Pancreas (tissue), 10 donors: ENCODE data around the gene TTLL12. TPM values are rescaled to one million over a fixed set of nuclear protein-coding genes. Genes with fewer than 3 reads are reported as not detected.

Experiments
- ATAC-seq, 4 donors: fragments of 200-7000 bp; cut with Tn5 transposase; one replicate each; pipeline versions ENCODE4 v1.8.0 to v1.9.1; 2020; ENCODE audit warnings: mild to moderate bottlenecking in 4 of 4, moderate library complexity in 4 of 4
- DNase-seq, 6 donors: peaks; one replicate each; pipeline ENCODE4 v3.0.0-alpha.2; 2020
- FAIRE-seq: peaks from 2 replicates; lab custom pipeline; 2012; peaks lifted over from hg19 to GRCh38; lab: Jason Lieb, UNC
- H3K27ac ChIP-seq, 4 donors: fragments of 200-600 bp; sonication (generic); 1 replicate in 3 of 4; 2 replicates in 1 of 4; pipeline versions ENCODE4 v1.5.0 to v1.8.0; 2020
- H3K27me3 ChIP-seq, 4 donors: fragments of 200-600 bp; one replicate each; pipeline ENCODE4 v1.8.0; 2021
- H3K36me3 ChIP-seq, 3 donors: fragments of 200-600 bp; sonication (generic) in 1 of 3; one replicate each; pipeline versions ENCODE4 v1.5.0 to v1.8.0; 2020 to 2021
- H3K4me1 ChIP-seq, 3 donors: fragments of 200-600 bp; one replicate each; pipeline ENCODE4 v1.8.0; 2021
- H3K4me3 ChIP-seq, 4 donors: fragments of 200-600 bp; sonication (generic) in 2 of 4; one replicate each; pipeline versions ENCODE4 v1.5.0 to v1.8.0; 2020 to 2021
- H3K9me3 ChIP-seq, 4 donors: fragments of 200-600 bp; one replicate each; pipeline ENCODE4 v1.8.0; 2021
- CTCF ChIP-seq, 4 donors: fragments of 200-600 bp; sonication (generic) in 3 of 4; IDR thresholded peaks; one replicate each; pipeline versions ENCODE4 v1.5.0 to v1.8.0; 2021; ENCODE audit warnings: antibody characterized with exemption in 4 of 4
- WGBS, 2 donors: extraction: QIAGEN DNeasy Blood & Tissue Kit; methylation state at CpG; one replicate each; pipeline ENCODE4 v1.1.7; 2013; 5-methylcytosine and 5-hydroxymethylcytosine counted together
- intact Hi-C, 3 donors: fragments of 100-400 bp; cut with DNase I; formaldehyde crosslinking; loops; one replicate each; pipeline versions ENCODE4 v1.11.1 to v1.14.2; 2022
- polyA plus RNA-seq, 2 donors: library from polyadenylated mRNA; stranded (reverse); fragments of 200-250 nt; gene quantifications; one replicate each; pipeline ENCODE4 v1.2.3, GENCODE V29; 2013
- total RNA-seq, 6 donors: library from RNA; stranded (reverse); fragmentation: NEBNext Ultra II Directional in 4 of 6; extraction: Animal tissue kit (Norgen Biotek cat#: 25700) in 4 of 6; gene quantifications; one replicate each; pipeline versions ENCODE4 v1.2.1 to v1.2.4, GENCODE V29; 2021 to 2023
- donor health status: healthy with polysubstance abuse.
- donor health status: DM: no; HTN: no; CAD: no; lungs with moderate emphysema.
- donor health status: DM: no; HTN: no; CAD: no.
- donor health status: control.
- donor health status: control.
- donor health status: Bipolar disorder and iron deficiency.
- donor health status: DM: yes; HTN: yes; CAD: no.
- donor health status: DM: no; HTN: no; CAD: no.
- donor health status: DM: no; HTN: no; CAD: no.
- donor health status: DM: yes; HTN: yes; CAD: no.

The TTLL12 gene
- total and polyA plus RNA-seq, 8 donors, result 10.6 to 22.2 (median 14.3) TPM

DNA sequence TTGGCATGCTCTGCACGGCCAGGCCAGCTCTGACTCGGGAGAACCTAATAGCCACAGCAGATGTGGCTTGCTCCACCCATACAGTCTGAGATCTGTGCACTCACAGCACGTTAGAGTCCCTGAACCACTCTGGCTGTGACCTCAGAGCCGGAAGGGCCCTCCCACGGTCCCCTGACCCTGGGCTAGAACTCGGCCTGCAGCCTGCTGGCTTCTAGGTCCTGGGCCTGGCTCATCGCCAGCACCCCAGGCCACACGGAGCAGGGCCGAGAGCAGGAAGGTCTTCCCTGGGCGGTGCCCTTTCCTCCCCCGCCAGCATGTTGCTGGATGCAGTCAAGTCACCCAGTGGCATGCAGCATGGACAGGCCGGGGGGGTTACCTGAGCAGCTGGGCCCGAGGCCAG is 35.3 kb upstream of the TTLL12 start:
- FAIRE-seq (no peak), ATAC-seq (peak in 1 of 4 donors; percentile 44)
- WGBS, 2 donors, result 37 to 41% methylated on average over 13 of the region's 13 CpGs

DNA sequence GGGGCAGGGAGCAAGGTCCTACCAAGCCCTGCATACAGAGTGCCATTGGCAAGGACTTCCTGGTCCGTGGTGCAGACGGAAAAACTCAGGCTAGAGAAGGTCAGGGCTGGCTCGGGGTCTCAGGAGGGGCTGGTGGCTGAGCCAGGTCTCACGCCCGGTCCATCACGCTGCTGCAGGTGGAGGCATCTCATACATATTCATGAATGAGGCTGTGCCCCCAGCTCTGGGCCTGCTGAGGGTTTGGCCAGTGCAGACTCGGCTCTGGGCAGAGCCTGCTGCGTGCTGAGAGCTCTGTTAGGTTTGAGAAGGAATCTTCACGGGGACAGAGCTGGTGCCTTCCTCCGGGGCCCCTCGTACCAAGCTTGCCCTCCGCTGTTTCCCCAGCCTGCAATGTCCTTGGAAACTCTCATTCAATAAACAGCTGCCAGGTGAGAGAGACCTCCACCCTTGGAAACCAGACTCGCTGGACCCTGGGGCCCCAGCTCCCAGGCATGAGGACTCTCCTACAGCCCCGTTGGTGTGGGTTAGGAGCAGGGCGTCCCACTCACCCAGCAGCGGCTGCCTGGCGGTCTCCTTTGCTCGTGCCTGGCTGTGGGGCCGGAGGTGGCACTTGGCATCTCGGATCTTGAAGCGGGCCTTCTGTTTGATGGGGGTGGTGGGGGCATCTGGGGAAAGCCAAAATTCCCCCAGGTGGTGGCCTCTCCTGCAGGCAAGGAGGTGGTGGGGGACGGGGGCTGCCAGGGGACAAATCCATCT is 33.9 kb upstream of the TTLL12 start:
- no peak overlapping the region for H3K4me3 ChIP-seq
- FAIRE-seq (no peak), ATAC-seq (no peak), DNase-seq (no peak)
- H3K9me3 ChIP-seq, result no peaks in the 10 kb centered on the region
- no peak overlapping the region for H3K27ac ChIP-seq
- no peaks in the 10 kb centered on the region for H3K27me3 ChIP-seq
- no peaks in the 10 kb centered on the region for H3K36me3 ChIP-seq
- no peak for TF ChIP-seq CTCF (IDR thresholded peaks at IDR 0.05)
- H3K4me1 ChIP-seq, result no peaks in the 10 kb centered on the region
- intact Hi-C loops, result no loop called here
- WGBS, 2 donors, result 71 to 81% methylated on average over 22 of the region's 22 CpGs

More for the DNA sequence above, 35.3 kb upstream of the TTLL12 start:
- no peak for TF ChIP-seq CTCF (IDR thresholded peaks at IDR 0.05)
- no peaks in the 10 kb centered on the region for H3K9me3 ChIP-seq
- no peak overlapping the region for H3K27ac ChIP-seq
- no peaks in the 10 kb centered on the region for H3K4me1 ChIP-seq
- intact Hi-C loops, result no loop called here
- H3K36me3 ChIP-seq, result no peaks in the 10 kb centered on the region
- no peak for DNase-seq
- H3K27me3 ChIP-seq, result no peaks in the 10 kb centered on the region
- no peak overlapping the region for H3K4me3 ChIP-seq

- H3K4me3 ChIP-seq, result no peak overlapping the region
- no peaks in the 10 kb centered on the region for H3K36me3 ChIP-seq
- no peak for FAIRE-seq
- H3K4me1 ChIP-seq, result no peaks in the 10 kb centered on the region
- 36 to 42% methylated on average over 1 of the region's 1 CpG for WGBS, 2 donors
- no peak overlapping the region for H3K27ac ChIP-seq
- H3K9me3 ChIP-seq, result no peaks in the 10 kb centered on the region
- H3K27me3 ChIP-seq, result no peaks in the 10 kb centered on the region
- no peak for DNase-seq
- intact Hi-C loops, result no loop called here
- ATAC-seq, result no peak
- no peak for TF ChIP-seq CTCF (IDR thresholded peaks at IDR 0.05)
Measured at GRCh38 chr22:43218786-43219185, 31.9 kb upstream of the TTLL12 start.

- WGBS, 2 donors, result 62 to 67% methylated on average over 32 of the region's 32 CpGs
- Histone ChIP-seq H3K27me3 (no peaks in the 10 kb centered on the region), H3K27ac (no peak overlapping the region), H3K36me3 (no peaks in the 10 kb centered on the region), H3K4me1 (no peaks in the 10 kb centered on the region), H3K4me3 (no peak overlapping the region), H3K9me3 (no peaks in the 10 kb centered on the region)
- DNase-seq, result peak in 2 of 6 donors; percentile 4 to 50
- TF ChIP-seq CTCF (IDR thresholded peaks at IDR 0.05), result no peak
- ATAC-seq, result no peak
- FAIRE-seq, result no peak
- intact Hi-C loops, result no loop called here
Measured at GRCh38 chr22:43217285-43218030, 30.5 kb upstream of the TTLL12 start.
